ENCODE results near the gene AMDHD1.

- no peak for TF ChIP-seq POLR2A (IDR thresholded peaks at IDR 0.05; ENCODE audit: low read depth, low read length)
- no peak for TF ChIP-seq CTCF (IDR thresholded peaks at IDR 0.05; ENCODE audit: extremely low read depth in 1 of 2, insufficient read depth in 1 of 2, low read depth in 1 of 2, low read length in 2 of 2)
- no peak for TF ChIP-seq EZH2 (IDR thresholded peaks at IDR 0.05; ENCODE audit: borderline replicate concordance, low read depth, low read length, severe bottlenecking)
- TF ChIP-seq MYC (IDR thresholded peaks at IDR 0.05; ENCODE audit: low read depth, low read length), result no peak
- no peak for TF ChIP-seq POLR2AphosphoS5 (IDR thresholded peaks at IDR 0.05; ENCODE audit: insufficient read depth, low read depth, low read length)
- TF ChIP-seq MAX (IDR thresholded peaks at IDR 0.05; ENCODE audit: insufficient read depth, insufficient read length), result no peak
- TF ChIP-seq FOS (IDR thresholded peaks at IDR 0.05; ENCODE audit: borderline replicate concordance, insufficient read depth, low read length), result no peak
- TF ChIP-seq JUN (IDR thresholded peaks at IDR 0.05; ENCODE audit: borderline replicate concordance, insufficient read depth, insufficient read length, low read depth), result no peak
Measured at GRCh38 chr12:95967301-95967700, 24.2 kb downstream of the AMDHD1 start.
